ENCODE data around the gene E2F4.

E2F4 gene

DNA sequence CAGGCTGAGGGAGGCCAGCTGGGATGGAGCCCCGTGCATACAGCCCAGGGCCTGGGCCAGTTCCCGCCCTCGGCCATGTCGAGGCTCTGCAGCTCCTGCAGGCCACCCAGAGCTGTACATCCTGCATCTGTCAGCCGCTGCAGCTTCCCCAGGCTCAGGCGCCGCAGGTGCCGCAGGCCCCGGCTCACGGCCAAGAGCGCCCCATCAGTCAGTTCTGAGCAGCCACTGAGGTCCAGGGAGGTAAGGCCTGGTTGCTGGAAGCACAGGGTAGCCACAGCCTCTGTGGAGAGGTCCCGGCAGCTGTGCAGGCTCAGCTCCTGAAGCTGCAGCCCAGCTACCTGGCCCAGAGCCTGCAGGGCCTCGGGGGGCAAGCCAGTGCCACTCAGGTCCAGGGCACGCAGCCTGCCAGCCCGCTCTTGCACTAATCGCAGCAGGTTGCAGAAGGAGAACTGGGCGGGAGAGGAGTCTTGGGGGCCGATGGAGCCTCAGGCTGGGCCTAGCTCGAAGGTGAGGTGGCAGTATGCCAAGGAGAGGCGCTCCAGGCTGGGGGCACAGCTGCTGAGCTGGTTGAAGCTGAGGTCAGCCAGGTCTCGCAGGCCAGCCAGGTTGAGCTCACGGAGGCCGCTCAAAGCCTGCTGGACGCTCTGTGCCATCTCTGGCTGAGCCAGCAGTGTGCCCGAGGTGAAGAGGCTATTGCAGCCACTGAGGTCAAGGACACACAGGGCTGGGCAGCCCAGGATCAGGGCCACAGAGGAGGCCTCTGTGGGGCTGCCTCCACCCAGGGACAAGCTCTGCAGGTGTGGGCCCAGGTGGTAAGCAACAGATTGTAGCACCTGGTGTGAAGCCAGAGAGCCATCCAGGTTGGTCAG lies 18.3 kb downstream of the E2F4 start:
- no peak for DNase-seq (ENCODE audit: extremely low read depth, low read depth)
- no peak overlapping the region for H3K4me3 ChIP-seq (replicated peaks; ENCODE audit: low read depth, low read length)
- TF ChIP-seq CTCF (IDR thresholded peaks at IDR 0.05; ENCODE audit: low read depth, low read length, missing control alignments), result no peak

DNA sequence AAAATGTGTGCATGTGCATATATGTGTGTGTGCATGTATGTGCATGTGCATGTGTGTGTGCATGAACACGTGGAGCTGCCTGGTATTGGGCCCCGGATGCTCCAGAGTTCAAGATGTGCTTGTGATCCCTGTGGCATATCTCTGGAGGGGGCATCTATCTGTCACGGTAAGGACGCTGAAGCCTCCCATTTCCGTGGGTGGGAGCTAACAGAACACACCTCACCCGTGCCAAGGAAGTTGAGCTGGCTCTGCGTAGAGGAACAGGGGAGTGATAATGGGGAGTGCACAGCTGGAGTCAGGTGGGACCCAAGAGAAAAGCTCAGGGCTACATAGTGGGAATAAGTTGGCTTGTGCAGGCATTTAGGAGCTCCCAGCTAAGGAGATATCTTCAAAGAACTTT lies 19.7 kb downstream of the E2F4 start:
- no peak for TF ChIP-seq CTCF (IDR thresholded peaks at IDR 0.05; ENCODE audit: low read depth, low read length, missing control alignments)
- no peak for DNase-seq (ENCODE audit: extremely low read depth, low read depth)
- H3K4me3 ChIP-seq (replicated peaks; ENCODE audit: low read depth, low read length), result no peak overlapping the region

DNA sequence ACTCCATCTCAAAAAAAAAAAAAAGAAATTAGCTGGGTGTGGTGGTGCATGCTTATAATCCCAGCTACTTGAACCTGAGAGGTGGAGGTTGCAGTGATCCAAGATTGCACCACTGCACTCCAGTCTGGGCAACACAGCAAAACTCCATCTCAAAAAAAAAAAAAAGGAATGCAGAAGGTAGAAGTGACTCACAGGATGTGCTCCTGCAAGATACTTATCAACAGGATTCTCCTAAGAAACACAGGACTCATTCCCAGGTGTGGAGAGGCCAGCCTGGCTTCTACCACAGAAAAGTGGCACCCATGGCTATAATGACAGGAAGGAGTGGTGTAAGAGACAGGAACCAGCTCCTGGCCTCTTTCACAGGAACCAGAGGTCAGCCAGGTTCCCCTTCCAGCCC lies 20.8 kb downstream of the E2F4 start:
- DNase-seq (ENCODE audit: extremely low read depth, low read depth), result no peak
- no peak overlapping the region for H3K4me3 ChIP-seq (replicated peaks; ENCODE audit: low read depth, low read length)
- TF ChIP-seq CTCF (IDR thresholded peaks at IDR 0.05; ENCODE audit: low read depth, low read length, missing control alignments), result no peak

- H3K4me3 ChIP-seq (replicated peaks; ENCODE audit: low read depth, low read length), result no peak overlapping the region
- TF ChIP-seq CTCF (IDR thresholded peaks at IDR 0.05; ENCODE audit: low read depth, low read length, missing control alignments), result no peak
- DNase-seq (ENCODE audit: extremely low read depth, low read depth), result no peak
These were observed 21.5 kb downstream of the E2F4 start for GRCh38 chr16:67213197-67214019.

DNA sequence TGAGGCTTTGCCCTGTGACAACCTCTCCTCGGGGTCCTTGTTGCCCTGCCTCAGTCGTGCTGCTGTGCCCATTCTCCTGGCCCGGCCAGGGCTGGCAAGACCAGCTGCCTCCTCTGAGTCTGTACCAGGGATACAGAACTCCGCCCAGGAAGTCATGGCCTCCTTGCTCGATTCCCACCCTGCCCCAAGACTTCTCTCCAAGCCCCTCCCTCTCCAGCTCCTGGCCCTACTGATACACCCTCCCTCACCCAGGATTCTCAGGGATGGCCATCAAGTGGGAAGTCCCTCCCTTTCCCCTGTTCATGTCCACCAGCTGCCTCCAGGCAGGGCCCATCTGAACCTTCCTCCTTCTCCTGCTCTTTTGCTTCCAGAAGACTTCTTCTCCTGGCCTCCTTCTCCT lies 23.8 kb downstream of the E2F4 start:
- no peak for DNase-seq (ENCODE audit: extremely low read depth, low read depth)
- TF ChIP-seq CTCF (IDR thresholded peaks at IDR 0.05; ENCODE audit: low read depth, low read length, missing control alignments), result no peak
- no peak overlapping the region for H3K4me3 ChIP-seq (replicated peaks; ENCODE audit: low read depth, low read length)

DNA sequence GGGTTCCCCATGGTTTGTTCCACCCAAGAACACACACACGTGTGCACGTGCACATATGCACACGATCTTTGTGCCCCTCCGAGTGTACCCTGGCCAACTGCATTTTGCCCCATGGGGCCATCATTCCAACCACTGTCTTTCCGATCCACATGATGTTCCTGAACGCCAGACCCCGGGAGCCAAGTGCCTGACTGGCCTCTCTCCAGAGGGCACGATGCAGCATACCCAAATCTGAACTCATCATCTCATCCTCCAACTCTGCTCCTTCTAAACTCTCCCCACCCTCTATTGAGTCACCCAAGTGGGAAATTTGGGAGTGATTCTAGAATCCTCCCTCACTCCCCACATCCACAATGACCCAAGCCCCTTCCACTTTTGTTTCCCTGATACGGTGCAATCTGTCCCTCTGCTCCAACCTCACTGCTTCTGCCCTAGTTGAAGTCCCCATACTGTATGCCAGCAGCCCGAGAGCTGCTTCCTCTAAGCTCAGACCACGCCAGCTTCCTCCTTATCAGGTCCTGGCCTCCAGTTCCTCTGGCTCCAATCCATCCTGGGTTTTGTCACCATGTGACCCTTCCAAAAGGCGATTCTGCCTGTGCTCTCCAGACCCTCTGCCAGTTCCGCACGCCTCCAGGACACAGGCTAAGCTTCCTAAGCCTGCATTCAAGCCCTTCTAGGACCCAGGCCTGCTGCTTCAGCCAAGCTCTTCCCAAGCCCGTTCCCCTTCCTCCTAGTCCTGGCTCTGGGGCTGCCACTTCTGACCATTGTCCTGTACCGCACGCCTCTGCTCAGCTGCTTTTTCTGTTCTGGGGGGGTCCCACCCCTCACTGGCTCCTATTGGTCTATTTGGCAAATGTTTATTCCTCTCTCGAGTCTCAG lies 24.9 kb downstream of the E2F4 start:
- DNase-seq (ENCODE audit: extremely low read depth, low read depth), result no peak
- TF ChIP-seq CTCF (IDR thresholded peaks at IDR 0.05; ENCODE audit: low read depth, low read length, missing control alignments), result no peak
- no peak overlapping the region for H3K4me3 ChIP-seq (replicated peaks; ENCODE audit: low read depth, low read length)
